ENCODE measurements around the gene ELF4.
"Not testable (repeated sequence)": the region's sequence is repeated elsewhere in the genome, so short reads cannot be mapped to it uniquely, and the experiment has no call there.

Gene ELF4

DNA sequence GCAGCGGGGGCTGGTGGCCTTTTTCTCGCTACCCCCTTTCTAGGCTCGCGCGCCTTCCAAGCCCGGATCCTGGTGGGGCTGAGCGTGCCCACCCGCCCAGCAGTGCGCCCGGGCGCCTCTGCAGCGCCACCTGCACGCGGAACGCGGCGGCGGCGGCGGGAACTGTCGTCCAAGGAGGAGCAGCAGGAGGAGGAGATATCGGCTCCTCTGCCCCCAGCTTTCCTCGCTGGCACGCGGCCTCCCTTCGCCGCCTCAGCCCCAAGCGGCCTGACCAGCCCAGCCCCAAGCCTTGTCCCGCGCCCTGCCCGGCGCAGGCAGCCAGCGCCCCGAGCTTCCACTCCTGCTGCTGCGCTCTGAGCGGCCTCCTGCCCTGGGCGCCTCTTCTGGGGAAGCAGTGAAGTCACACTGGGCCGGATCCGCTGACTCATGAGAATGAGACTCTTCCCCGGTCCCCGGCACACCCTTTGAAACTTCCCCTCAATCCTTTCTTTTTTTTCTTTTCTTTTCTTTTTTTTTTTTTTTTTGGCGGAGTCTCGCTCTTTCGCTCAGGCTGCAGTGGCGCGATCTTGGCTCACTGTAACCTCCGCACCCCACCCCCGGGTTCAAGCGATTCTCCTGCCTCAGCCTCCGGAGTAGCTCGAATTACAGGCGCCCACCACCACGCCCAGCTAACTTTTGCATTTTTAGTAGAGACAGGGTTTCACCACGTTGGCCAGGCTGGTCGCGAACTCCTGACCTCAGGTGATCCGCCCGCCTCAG, 10.6 kb upstream of the ELF4 start:
- no peak for DNase-seq (ENCODE audit: low read depth)
- peak overlapping the region; percentile 17 for H3K4me3 ChIP-seq (ENCODE audit: low read length)
- TF ChIP-seq, protein P1, sequence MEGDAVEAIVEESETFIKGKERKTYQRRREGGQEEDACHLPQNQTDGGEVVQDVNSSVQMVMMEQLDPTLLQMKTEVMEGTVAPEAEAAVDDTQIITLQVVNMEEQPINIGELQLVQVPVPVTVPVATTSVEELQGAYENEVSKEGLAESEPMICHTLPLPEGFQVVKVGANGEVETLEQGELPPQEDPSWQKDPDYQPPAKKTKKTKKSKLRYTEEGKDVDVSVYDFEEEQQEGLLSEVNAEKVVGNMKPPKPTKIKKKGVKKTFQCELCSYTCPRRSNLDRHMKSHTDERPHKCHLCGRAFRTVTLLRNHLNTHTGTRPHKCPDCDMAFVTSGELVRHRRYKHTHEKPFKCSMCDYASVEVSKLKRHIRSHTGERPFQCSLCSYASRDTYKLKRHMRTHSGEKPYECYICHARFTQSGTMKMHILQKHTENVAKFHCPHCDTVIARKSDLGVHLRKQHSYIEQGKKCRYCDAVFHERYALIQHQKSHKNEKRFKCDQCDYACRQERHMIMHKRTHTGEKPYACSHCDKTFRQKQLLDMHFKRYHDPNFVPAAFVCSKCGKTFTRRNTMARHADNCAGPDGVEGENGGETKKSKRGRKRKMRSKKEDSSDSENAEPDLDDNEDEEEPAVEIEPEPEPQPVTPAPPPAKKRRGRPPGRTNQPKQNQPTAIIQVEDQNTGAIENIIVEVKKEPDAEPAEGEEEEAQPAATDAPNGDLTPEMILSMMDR (conservative IDR thresholded peaks at IDR 0.05; ENCODE audit: low read depth, low read length), result no peak

- peak overlapping the region; percentile 17 for H3K4me3 ChIP-seq (ENCODE audit: low read length)
- TF ChIP-seq, protein P1 (conservative IDR thresholded peaks at IDR 0.05; ENCODE audit: low read depth, low read length), result no peak
- DNase-seq (ENCODE audit: low read depth), result no peak
Observed at GRCh38 chrX:130120321-130120731, 10.0 kb upstream of the ELF4 start.

GRCh38 chrX:130119312-130119898, 9.1 kb upstream of the ELF4 start:
- TF ChIP-seq, protein P1 (conservative IDR thresholded peaks at IDR 0.05; ENCODE audit: low read depth, low read length), result no peak
- no peak overlapping the region for H3K4me3 ChIP-seq (ENCODE audit: low read length)
- DNase-seq (ENCODE audit: low read depth), result no peak

DNA sequence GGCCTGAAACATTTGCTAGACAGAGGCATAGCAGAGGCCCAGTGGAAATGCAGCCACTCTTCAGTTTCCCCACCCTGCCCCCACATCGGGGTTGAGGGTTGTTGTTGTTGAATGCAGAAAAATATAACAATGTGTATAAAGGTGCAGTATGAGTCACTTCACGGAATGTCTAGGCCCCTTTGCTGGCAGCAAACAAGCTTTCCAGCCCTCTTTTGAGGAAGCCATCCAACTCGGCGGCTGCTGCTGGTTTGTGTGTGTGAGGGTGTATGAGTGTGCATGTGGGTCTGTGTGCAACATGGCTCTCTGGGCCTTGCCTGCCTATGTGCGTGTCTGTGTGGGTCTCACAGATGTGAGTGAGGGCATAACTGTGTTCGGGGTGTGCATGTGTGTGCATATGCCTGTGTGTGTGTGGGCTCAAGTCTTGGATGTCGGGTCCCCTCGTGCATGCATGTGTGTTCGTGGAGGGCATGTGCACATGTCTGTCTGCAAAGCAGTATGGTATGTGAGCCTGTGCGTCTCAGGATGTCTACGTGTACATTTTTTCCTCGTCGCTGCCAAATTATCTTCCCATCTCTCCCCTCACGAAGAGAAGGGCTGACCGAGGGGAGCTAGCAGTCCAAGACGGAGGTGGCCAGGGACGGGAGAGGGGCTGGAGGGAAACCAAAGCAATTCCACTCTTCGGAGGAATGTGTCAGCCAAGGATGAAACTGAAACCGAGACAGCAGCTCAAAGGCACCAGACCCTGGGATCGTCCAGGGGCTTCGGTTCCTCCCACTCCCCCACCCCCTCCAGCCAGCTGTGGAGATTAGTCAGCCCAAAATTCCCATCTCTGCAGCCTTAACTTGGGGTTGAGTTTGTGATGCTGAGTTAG, 8.4 kb upstream of the ELF4 start:
- no peak overlapping the region for H3K4me3 ChIP-seq (ENCODE audit: low read length)
- TF ChIP-seq, protein P1 (conservative IDR thresholded peaks at IDR 0.05; ENCODE audit: low read depth, low read length), result no peak
- peak; percentile 68 for DNase-seq (ENCODE audit: low read depth)

- TF ChIP-seq, protein P1 (conservative IDR thresholded peaks at IDR 0.05; ENCODE audit: low read depth, low read length), result no peak
- no peak overlapping the region for H3K4me3 ChIP-seq (ENCODE audit: low read length)
- DNase-seq (ENCODE audit: low read depth), result no peak
Observed at GRCh38 chrX:130117166-130117565, 6.9 kb upstream of the ELF4 start.

DNA sequence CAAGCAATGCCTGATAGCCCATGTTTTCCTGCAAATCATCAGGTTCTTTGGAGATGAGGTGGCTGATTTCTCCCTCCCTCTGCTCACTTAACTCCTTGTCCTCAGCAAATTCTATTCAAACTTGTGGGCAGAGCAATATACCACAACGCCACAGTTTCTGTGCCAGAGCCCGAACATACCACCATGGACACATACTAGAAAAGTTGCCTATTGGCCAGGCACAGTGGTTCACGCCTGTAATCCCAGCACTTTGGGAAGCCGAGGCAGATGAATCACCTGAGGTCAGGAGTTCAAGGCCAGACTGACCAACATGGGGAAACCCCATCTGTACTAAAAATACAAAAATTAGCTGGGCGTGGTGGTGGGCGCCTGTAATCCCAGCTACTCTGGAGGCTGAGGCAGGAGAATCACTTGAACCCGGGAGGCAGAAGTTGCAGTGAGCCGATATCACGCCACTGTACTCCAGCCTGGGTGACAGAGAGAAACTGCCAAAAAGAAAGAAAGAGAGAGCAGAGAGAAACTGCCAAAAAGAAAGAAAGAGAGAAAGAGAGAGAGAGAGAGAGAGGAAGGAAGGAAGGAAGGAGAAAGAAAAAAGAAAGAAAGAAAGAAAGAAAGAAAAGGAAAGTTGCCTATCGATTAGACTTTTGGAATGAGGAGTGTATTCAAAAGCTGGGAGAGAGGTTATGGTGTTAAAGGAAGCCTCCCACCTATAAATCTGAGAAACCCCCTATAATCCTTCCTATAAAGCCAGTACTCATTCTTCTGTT, 5.0 kb upstream of the ELF4 start:
- not testable (repeated sequence) for H3K4me3 ChIP-seq (ENCODE audit: low read length); DNase-seq (ENCODE audit: low read depth)

DNA sequence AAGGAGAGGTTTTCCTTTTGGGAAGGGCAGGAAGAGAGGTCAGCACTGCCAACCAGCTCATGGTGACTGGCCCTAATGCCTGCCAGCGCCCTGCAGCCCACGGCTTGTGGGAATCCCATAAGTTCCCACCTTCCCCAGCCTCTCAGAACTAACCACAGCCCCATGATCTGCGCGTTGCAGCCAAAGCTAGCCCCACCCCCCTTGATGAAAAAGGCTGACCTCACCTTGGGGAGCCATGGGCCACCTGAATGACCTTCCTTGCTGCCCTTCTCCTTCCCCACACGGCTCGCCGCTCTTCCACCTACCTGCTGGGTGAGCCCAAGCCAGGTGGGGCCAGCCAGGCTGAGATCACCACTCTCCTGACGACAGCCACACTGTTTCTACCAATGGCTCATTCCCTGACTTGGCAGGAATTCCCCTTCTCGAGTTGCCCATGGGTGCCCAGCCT, 3.9 kb upstream of the ELF4 start:
- TF ChIP-seq, protein P1 (conservative IDR thresholded peaks at IDR 0.05; ENCODE audit: low read depth, low read length), result no peak
- no peak overlapping the region for H3K4me3 ChIP-seq (ENCODE audit: low read length)
- no peak for DNase-seq (ENCODE audit: low read depth)

All from retinal pigment epithelial cell (primary cell).